MM.1S (cell line): ENCODE results near the gene PLAAT4.

Experiments
- DNase-seq: peaks from one replicate; pipeline ENCODE4 v3.0.0-alpha.2; 2015
- H2AFZ ChIP-seq: fragments of 300-600 bp; sonication (generic); 2 replicates; pipeline ENCODE4 v1.6.0; 2016; ENCODE audit warnings: antibody characterized with exemption, low read length
- H3F3A ChIP-seq: fragments of 300-600 bp; sonication (generic); 2 replicates; pipeline ENCODE4 v1.6.1; 2016; ENCODE audit warnings: mild to moderate bottlenecking, antibody characterized with exemption, low read length, moderate library complexity, mixed read lengths; ENCODE audit not compliant: insufficient read depth
- H3K27ac ChIP-seq: fragments of 300-600 bp; sonication (generic); 2 replicates; pipeline ENCODE4 v1.5.1; 2016; ENCODE audit warnings: mild to moderate bottlenecking, low read length
- H3K27me3 ChIP-seq: fragments of 300-600 bp; sonication (generic); replicated peaks from 2 replicates; pipeline ENCODE4 v1.6.0; 2016; ENCODE audit warnings: low read length; ENCODE audit not compliant: insufficient read depth
- H3K36me3 ChIP-seq: fragments of 300-600 bp; sonication (generic); replicated peaks from 2 replicates; pipeline ENCODE4 v1.6.1; 2016; ENCODE audit warnings: mild to moderate bottlenecking, low read length, mixed read lengths; ENCODE audit not compliant: insufficient read depth
- H3K4me1 ChIP-seq: fragments of 300-600 bp; sonication (generic); 2 replicates; pipeline ENCODE4 v1.6.1; 2016; ENCODE audit warnings: low read length, mixed read lengths
- H3K4me2 ChIP-seq: fragments of 300-600 bp; sonication (generic); 2 replicates; pipeline ENCODE4 v1.6.0; 2016; ENCODE audit warnings: low read depth, low read length
- H3K4me3 ChIP-seq: fragments of 300-600 bp; sonication (generic); 2 replicates; pipeline ENCODE4 v1.5.1; 2016; ENCODE audit warnings: low read length, mixed read lengths
- H3K79me2 ChIP-seq: fragments of 300-600 bp; sonication (generic); 2 replicates; pipeline ENCODE4 v1.6.1; 2016; ENCODE audit warnings: mixed run types, low read length, mixed read lengths
- H3K9ac ChIP-seq: fragments of 300-600 bp; sonication (generic); 2 replicates; pipeline ENCODE4 v1.6.1; 2016; ENCODE audit warnings: low read length, mixed read lengths
- H3K9me2 ChIP-seq: fragments of 300-600 bp; sonication (generic); replicated peaks from 2 replicates; pipeline ENCODE4 v1.6.1; 2016; ENCODE audit warnings: mild to moderate bottlenecking, low read length, mixed read lengths; ENCODE audit not compliant: insufficient read depth
- H3K9me3 ChIP-seq: fragments of 300-600 bp; sonication (generic); replicated peaks from 2 replicates; pipeline ENCODE4 v1.6.1; 2016; ENCODE audit warnings: mild to moderate bottlenecking, low read length, mixed read lengths; ENCODE audit not compliant: insufficient read depth
- H4K20me1 ChIP-seq: fragments of 300-600 bp; sonication (generic); 2 replicates; pipeline ENCODE4 v1.6.1; 2016; ENCODE audit warnings: mild to moderate bottlenecking, low read length, moderate library complexity, mixed read lengths; ENCODE audit not compliant: insufficient read depth
- CTCF ChIP-seq: fragments of 300-600 bp; sonication (generic); IDR thresholded peaks from 2 replicates; pipeline ENCODE4 v1.5.1; 2016; ENCODE audit warnings: antibody characterized with exemption, low read length, mixed read lengths
- EZH2 ChIP-seq: fragments of 300-600 bp; sonication (generic); optimal IDR thresholded peaks from 2 replicates; pipeline ENCODE3; 2017; ENCODE audit warnings: low read depth, mild to moderate bottlenecking, antibody characterized with exemption, low read length, mixed read lengths
- EZH2phosphoT487 ChIP-seq: fragments of 300-600 bp; sonication (generic); IDR thresholded peaks from 2 replicates; pipeline ENCODE4 v1.6.1; 2018; ENCODE audit warnings: antibody characterized with exemption, low read length

Gene PLAAT4

GRCh38 chr11:63517156-63517555 lies 19.5 kb upstream of the PLAAT4 start:
- Histone ChIP-seq H3K9me2 (no peaks in the 10 kb centered on the region), H3K9ac (no peak overlapping the region), H3K4me1 (peaks cover 7% of the 10 kb centered on the region), H3K4me3 (no peak overlapping the region), H3K36me3 (no peaks in the 10 kb centered on the region), H3F3A (no peaks in the 10 kb centered on the region), H2AFZ (no peak overlapping the region), H3K27me3 (no peaks in the 10 kb centered on the region), H3K4me2 (no peak overlapping the region), H3K27ac (no peak overlapping the region), H4K20me1 (no peaks in the 10 kb centered on the region), H3K79me2 (no peaks in the 10 kb centered on the region), H3K9me3 (no peaks in the 10 kb centered on the region)
- no peak for TF ChIP-seq CTCF
- TF ChIP-seq EZH2: no peak
- TF ChIP-seq EZH2phosphoT487: no peak
- DNase-seq: no peak

DNA sequence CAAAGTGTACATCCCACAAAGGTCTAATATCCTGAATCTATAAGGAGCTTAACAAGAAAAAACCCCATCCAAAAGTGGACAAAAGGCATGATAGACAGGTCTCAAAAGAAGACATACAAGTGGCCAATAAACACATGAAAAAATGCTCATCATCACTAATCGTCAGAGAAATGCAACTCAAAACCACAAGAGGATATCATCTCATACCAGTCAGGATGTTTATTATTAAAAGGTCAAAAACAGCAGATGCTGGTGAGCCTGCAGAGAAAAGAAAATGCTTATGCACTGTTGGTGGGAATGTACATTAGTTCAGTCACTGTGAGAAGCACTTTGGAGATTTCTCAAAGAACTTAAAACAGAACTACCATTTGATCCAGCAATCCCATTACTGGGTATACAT lies 18.1 kb upstream of the PLAAT4 start:
- no peaks in the 10 kb centered on the region for H3K79me2 ChIP-seq
- TF ChIP-seq EZH2 (no peak), CTCF (no peak), EZH2phosphoT487 (no peak)
- H3K9ac ChIP-seq: no peak overlapping the region
- H3K9me3 ChIP-seq: no peaks in the 10 kb centered on the region
- H3K4me1 ChIP-seq: peaks cover 7% of the 10 kb centered on the region
- H3F3A ChIP-seq: no peaks in the 10 kb centered on the region
- H3K4me3 ChIP-seq: no peak overlapping the region
- H3K36me3 ChIP-seq: no peaks in the 10 kb centered on the region
- no peaks in the 10 kb centered on the region for H3K27me3 ChIP-seq
- H2AFZ ChIP-seq: no peak overlapping the region; the same call in 1 of the 2 replicates
- no peaks in the 10 kb centered on the region for H4K20me1 ChIP-seq
- peak; percentile 80 for DNase-seq
- H3K27ac ChIP-seq: peak overlapping the region; percentile 36; the same call in 1 of the 2 replicates
- H3K4me2 ChIP-seq: no peak overlapping the region
- no peaks in the 10 kb centered on the region for H3K9me2 ChIP-seq

- Histone ChIP-seq H3F3A (no peaks in the 10 kb centered on the region), H3K27ac (no peak overlapping the region), H3K4me2 (no peak overlapping the region), H3K36me3 (no peaks in the 10 kb centered on the region), H3K9me3 (no peaks in the 10 kb centered on the region), H3K79me2 (no peaks in the 10 kb centered on the region), H3K4me1 (peaks cover 7% of the 10 kb centered on the region), H3K27me3 (no peaks in the 10 kb centered on the region), H3K4me3 (no peak overlapping the region), H2AFZ (no peak overlapping the region), H3K9ac (no peak overlapping the region), H4K20me1 (no peaks in the 10 kb centered on the region), H3K9me2 (no peaks in the 10 kb centered on the region)
- TF ChIP-seq CTCF (no peak), EZH2 (no peak), EZH2phosphoT487 (no peak)
- no peak for DNase-seq
These were observed 15.9 kb upstream of the PLAAT4 start for GRCh38 chr11:63520606-63521170.
